ENCODE results near the gene PABPN1L.
"Not testable (repeated sequence)": the region's sequence is repeated elsewhere in the genome, so short reads cannot be mapped to it uniquely, and the experiment has no call there.

Gene PABPN1L

DNA sequence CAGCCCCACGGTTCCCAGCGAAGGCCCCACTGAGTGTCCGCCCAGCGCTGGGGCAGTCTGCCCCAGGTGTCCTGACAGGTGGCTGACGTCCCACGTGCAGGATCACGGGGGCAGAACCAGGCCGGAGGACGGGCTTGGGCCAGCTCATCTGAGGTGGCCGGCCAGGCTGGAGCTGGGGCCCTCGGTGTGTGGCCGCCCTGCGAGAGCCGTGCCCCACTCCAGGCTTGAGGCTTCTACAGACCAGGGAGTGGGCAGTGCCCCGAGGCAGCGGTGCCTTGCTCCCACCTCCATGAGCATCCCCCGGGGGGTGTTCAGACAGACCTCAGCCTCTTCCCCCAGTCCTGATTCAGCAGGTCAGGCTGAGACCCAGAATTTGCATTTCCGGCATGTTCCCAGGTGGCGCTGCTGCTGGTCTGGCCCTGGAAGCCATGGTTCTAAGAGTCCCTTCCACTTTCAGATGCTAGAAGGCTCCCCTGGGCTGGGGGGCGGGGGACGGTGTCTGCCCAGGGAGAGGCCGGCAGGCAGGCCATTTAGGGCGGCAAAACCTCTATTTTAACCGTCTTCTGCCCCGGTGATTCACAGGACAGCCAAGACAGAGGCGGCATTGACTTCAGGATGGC, 35.4 kb upstream of the PABPN1L start:
- no peak for DNase-seq (ENCODE audit: low spot score)

GRCh38 chr16:88900662-88901052, 34.2 kb upstream of the PABPN1L start:
- DNase-seq (ENCODE audit: low spot score): no peak

DNA sequence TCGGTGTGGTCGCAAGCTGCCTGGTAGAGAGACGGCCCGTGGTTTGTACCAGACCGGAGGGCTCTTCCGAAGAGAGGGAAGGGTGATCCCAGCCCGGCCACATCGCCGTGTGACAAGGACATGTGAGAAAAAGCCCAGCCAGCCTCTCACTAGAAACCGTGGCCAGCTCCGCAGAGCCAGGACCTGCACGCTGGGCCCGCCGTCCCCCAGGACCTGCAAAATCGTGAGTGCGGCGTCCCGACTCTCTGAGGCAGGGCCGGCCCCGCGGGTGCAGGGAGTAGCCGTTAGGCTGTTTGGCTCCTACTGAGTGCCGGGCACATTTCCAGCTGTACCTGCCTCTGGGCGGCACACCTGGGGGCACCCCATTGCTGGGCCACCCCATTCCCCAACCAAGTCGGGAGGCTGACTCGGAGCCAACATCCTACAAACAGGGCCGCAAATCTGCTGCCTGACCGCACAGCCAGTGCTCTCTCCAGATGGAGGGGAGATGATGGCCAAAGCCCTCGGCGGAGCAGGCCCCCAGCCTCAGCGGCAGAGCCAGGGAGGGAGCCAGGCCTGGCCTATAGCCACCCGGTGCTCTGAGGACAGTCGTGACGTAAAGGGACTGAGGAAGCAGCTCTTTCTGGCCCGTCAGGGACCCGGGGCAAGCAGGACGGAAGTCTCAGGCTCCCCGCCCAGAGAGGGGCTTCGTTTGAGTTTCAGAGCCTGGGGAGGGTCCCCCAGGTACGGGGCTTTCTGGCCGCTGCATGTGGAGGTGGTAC, 33.6 kb upstream of the PABPN1L start:
- DNase-seq (ENCODE audit: low spot score): no peak

- DNase-seq (ENCODE audit: low spot score): no peak
These were observed 31.4 kb upstream of the PABPN1L start for GRCh38 chr16:88897696-88898425.

GRCh38 chr16:88896238-88897070, 30.0 kb upstream of the PABPN1L start:
- DNase-seq (ENCODE audit: low spot score): no peak

- no peak for DNase-seq (ENCODE audit: low spot score)
These were observed 28.9 kb upstream of the PABPN1L start for GRCh38 chr16:88895335-88895734.

DNA sequence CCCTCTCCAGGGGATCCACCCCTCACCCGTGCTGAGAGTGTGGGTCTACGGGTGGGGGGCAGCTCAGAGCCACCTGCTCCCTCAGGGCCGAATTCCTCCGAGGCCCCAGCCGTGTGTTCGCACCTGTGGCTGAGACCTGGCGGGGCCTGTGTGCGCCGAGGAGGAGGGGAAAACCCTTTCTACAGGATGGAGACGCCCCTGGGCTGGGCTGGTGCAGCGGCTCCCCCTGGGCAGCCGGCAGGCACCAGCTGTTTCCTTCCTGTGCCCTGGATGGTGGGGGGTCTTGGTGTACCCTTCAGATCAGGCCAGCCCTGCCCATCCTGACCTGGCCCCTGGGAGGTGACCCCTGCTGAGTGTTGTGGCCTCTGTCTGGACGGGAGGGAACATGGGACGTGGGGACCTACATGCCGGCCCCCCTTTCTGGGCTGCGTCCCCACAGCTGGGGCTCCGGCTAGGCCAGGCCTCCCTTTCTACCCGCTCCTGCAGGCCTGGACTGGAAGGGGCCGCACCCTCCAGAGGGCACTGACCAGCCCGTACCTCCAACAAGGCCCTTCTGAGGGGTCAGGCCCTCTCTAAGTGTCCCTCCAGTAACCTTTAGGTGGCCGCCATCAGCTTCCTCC, 28.3 kb upstream of the PABPN1L start:
- no peak for DNase-seq (ENCODE audit: low spot score)

- not testable (repeated sequence) for DNase-seq (ENCODE audit: low spot score)
These were observed 27.8 kb upstream of the PABPN1L start for GRCh38 chr16:88894266-88894665.

DNA sequence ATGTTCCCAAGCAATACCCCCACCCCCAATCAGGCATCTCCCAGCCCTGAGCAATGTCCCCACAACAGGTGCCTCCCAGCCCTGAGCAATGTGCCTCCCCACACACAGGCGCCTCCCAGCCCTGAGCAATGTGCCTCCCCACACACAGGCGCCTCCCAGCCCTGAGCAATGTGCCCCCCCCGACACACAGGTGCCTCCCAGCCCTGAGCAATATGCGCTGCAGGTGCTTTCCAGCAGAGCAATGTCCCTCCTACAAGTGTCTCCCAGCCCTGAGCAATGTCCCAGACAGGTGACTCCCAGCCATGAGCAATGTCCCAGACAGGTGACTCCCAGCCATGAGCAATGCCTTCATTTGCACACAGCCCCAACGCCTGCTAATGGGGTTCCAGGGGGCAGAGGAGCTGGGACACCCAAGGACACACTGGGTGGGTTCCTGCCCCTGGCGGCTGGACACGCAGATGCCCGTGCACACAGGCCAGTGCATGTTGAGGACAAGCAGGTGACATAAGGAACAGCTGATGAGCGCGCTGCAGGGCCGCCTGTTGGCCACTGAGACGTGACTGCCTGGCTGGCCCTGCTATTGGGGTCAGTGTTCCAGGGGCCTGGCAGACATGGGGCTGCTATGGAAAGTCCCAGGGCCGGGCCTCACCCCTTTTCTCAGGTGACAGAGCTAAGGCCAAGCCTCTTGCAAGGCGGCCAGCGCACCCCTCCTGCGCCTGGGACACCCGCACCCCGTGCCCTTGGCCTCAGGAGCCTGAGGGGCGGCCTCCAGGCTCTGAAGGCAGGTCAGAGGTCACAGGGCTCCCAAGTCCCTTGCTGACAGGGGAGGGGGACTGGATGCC, 26.9 kb upstream of the PABPN1L start:
- DNase-seq (ENCODE audit: low spot score): no peak

DNA sequence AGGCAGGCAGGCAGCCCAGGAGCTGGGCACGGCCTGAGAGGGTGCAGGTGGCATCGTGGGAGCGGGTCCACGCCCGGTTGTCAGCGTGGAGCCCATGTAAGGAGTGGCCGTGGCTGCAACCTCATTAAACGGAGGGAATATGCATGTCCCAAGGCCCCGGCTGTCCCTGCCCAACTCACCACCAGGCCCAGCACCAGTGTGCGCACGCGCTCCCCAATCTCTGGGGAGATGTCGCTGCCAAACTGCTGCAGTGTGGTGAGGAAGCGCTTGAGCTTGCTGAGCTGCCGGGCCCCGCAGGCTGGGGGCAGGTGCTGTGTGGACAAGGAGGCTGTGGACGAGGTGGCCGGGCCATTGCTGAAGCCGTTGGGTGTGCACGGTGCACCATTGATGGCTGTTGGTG, 25.6 kb upstream of the PABPN1L start:
- DNase-seq (ENCODE audit: low spot score): no peak

DNA sequence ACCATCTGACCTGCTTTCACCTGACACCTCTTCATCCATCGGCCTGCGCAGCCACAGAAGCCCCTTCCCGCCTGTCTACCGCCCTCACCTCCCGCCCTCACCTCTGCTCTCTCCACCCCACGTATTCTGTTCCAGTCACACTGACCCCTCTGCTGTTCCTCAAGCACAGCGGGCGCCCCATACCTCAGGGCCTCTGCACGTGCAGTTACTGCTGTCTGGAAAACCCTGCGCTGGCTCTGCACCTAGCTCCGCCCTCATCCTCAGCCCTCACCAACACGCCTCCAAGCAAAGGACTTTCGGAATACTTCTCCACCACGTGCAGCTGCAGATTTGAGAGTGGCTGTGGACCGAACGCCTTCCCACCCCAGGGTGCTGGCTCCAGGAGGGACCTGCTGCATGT, 24.6 kb upstream of the PABPN1L start:
- no peak for DNase-seq (ENCODE audit: low spot score)

DNA sequence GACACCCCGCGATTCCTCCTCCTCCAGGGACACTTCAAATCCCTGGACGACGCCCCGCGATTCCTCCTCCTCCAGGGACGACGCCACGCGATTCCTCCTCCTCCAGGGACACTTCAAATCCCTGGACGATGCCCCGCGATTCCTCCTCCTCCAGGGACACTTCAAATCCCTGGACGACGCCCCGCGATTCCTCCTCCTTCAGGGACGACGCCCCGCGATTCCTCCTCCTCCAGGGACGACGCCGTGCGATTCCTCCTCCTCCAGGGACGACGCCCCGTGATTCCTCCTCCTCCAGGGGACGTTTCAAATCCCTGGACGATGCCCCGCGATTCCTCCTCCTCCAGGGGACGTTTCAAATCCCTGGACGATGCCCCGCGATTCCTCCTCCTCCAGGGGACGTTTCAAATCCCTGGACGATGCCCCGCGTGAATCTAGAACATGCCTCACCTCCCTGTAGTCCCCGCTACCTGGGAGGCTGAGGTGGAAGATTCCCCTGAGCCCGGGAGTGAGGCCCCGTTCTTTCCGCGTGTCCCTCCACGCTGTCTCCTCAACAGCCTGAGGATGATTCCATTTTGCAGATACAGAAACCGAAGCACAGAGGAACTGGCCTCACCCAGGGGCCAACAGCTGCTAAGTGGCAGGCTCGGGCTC, 23.4 kb upstream of the PABPN1L start:
- DNase-seq (ENCODE audit: low spot score): not testable (repeated sequence)

DNA sequence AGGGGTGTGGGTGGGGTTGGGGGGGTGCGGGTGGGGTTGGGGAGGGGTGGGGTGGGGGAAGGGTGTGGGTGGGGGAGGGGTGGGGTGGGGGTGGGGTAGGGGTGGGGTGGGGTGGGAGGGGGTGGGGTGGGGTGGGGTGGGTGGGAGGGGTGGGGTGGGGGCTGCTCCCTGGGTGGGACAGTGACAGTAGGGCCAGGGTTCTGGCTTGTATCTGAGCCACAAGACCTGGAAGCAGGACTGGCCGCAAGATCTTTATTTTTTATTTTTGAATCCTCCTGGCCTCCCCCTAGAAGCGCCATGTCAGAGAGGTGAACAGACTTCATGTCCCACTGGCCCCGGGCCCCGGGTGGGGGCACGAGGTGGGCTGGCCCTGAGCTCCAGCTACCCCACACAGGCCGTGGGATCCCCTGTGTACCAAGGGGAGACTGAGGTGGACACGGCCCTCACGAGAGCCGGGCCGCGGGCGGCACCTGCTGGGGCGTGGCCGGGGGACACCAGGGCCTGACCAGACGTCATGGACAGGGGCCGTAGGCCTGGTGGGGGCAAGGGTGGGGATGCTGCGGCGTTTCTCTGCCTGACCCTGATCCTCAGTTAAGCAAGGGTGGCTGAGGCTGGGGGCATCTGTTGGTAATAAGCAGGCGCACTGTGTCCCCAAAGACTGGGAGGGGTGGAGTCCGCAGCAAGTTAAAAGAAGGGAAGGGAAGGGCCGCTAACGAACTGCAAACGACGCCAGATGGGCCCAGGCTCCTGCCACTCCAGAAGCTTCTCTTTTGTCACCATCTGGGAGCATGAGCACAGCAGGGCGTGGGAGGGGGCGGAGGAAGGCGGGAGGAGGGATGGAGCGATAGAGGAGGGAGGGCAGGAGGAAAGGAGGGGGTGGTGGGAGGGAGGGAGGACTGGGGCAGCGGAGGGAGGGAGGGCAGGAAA, 22.3 kb upstream of the PABPN1L start:
- DNase-seq (ENCODE audit: low spot score): no peak

DNA sequence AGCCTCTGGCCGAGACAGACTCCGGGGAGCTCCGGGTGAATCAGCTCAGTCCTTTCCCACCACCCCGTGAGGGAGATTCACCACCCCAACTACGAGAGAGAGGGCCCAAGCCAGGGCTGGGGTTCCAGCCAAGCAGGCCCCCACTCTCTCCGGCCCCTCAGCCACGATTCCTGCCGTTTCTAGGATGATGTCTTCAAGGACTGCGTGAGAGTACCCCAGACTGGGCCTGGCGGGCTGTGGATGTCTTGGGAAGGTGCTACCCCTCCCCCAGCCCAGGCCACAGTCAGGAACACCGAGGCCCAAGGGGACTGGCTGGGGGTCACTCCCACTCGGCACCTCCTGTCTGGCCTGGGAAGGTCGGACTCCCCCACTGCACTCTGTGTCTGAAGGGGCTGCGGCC, 21.6 kb upstream of the PABPN1L start:
- DNase-seq (ENCODE audit: low spot score): no peak

DNA sequence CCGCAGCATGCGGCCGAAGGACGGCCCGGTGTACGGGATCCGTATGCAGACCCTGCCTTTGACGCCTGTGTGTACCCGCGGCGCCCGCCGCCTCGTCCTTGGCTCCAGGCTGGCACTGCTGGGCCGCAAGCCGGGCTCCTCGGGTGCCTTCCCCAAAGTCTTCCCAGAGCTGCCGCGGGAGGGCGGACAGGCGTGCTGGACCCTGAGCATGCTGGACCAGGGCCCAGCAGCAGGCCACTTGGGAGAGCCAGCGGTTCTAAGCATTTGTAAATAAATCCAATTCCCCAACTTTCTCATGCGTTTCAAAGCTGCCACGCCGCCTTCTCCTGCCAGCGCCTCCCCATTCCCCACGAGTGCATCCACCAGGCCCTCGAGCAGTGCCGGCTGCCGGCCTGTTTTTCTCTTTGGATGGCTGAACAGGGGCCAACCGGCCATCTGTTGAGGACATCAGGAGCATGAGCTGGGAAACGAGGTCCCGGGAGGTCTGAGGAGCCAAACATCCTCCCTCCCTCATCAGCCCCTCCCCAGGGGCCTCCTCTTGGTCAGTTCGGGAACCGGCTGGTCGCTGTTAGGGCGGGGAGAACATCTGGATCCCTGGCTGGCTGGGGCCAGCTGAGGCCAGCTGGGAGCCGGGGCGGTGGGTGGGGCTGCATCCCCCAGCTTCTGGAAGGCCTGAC, 20.5 kb upstream of the PABPN1L start:
- no peak for DNase-seq (ENCODE audit: low spot score)

DNA sequence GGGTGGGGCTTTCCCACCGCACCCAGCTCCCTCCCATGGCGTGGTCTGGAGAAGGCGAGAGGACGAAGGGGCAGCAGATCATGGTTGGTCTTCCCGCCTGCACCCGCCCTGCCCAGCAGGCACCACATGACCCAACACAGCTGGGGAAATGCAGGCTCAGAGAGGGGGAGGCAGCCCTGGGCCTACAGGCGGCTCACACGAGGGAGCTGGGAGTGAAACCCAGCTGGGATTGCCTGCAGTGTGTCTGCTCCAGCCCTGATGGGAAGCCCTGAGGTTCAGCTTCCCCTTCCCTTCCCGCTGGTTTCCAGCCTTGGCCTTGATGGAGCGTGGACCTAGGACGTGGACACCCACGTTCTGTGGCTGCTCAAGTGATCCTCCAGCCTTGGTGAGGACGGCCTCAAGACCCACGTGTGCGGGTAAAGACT, 20.0 kb upstream of the PABPN1L start:
- DNase-seq (ENCODE audit: low spot score): no peak

DNA sequence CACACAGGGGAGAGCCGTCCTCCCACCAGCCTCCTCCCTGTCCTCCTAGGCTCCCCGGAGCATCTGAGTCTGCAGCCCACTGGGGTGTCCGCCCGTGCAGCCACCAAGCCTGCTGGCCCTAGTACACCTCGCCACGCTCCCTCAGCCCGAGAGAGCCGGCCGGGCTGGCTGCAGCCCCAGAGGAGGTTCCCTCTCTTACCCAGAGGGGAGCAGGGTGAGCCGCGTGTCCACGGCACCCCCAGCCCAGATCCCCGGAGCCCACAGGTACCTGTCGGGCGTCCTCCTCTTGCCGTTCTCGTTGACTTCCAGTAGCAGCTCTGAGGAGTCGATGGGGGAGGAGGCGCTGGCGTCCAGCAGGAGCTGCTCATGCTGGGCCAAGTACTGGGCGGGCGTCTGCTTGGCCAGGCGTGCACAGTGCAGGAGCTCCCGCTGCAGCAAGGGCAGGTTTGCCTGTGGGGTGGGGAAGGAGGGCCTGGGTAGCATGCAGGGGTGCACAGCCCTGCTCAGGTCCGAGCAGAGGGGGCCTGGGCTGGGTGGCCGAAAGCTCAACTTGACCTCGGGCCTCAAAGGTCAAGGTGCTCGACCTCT, 19.3 kb upstream of the PABPN1L start:
- DNase-seq (ENCODE audit: low spot score): no peak

GRCh38 chr16:88884569-88885271, 18.3 kb upstream of the PABPN1L start:
- DNase-seq (ENCODE audit: low spot score): no peak
